Lower leg skin (tissue), 3 donors: ENCODE data around the gene PRSS38.

Experiments
- CTCF ChIP-seq, 3 donors: fragments of 450-650 bp; IDR thresholded peaks; one replicate each; pipeline ENCODE4 v1.5.1; 2016; ENCODE audit warnings: antibody characterized with exemption in 3 of 3, mild to moderate bottlenecking in 3 of 3, moderate library complexity in 2 of 3
- POLR2A ChIP-seq, 2 donors: fragments of 450-650 bp; IDR thresholded peaks; one replicate each; pipeline ENCODE4 v1.6.1; 2016 to 2017; ENCODE audit warnings: antibody characterized with exemption in 2 of 2, mild to moderate bottlenecking in 1 of 2, moderate library complexity in 1 of 2

- no peak for TF ChIP-seq CTCF (IDR thresholded peaks at IDR 0.05)
- no peak for TF ChIP-seq POLR2A (IDR thresholded peaks at IDR 0.05)
Measured at GRCh38 chr1:227883073-227883520, 67.6 kb downstream of the PRSS38 start.
